T-helper 17 cell (primary cell): Measurements from ENCODE around the gene SLC4A1. TPM values are rescaled to one million over a fixed set of nuclear protein-coding genes. Genes with fewer than 3 reads are reported as not detected.
A peak's percentile ranks its signal among the peaks of the same experiment; 100 is the strongest.

Source experiments
- ATAC-seq: fragments of 150-1000 bp; cut with Tn5 transposase; 2 replicates; pipeline ENCODE4 v1.10.0; 2021; ENCODE audit warnings: mild to moderate bottlenecking, moderate library complexity
- DNase-seq, 3 donors: peaks; one replicate each; pipeline versions ENCODE4 v3.0.0 to v3.0.0-alpha.2; 2020 to 2021
- H3K9me3 ChIP-seq: one replicate; pipeline ENCODE4 v1.7.0; 2013; ENCODE audit warnings: low read length, mild to moderate bottlenecking; ENCODE audit not compliant: control insufficient read depth, poor library complexity, severe bottlenecking
- H3K27ac Mint-ChIP-seq: one replicate; pipeline ENCODE4 v1.8.0; 2022; ENCODE audit warnings: mild to moderate bottlenecking, moderate library complexity, mixed read lengths
- H3K27me3 Mint-ChIP-seq: one replicate; pipeline ENCODE4 v1.8.0; 2022; ENCODE audit warnings: mixed read lengths
- H3K36me3 Mint-ChIP-seq: one replicate; pipeline ENCODE4 v1.8.0; 2022; ENCODE audit warnings: low read depth, mixed read lengths
- H3K4me1 Mint-ChIP-seq: one replicate; pipeline ENCODE4 v1.8.0; 2022; ENCODE audit warnings: mild to moderate bottlenecking, mixed read lengths
- H3K4me3 Mint-ChIP-seq: one replicate; pipeline ENCODE4 v1.8.0; 2022; ENCODE audit warnings: mild to moderate bottlenecking, moderate library complexity, mixed read lengths
- total RNA-seq, 4 donors: library from RNA in 2 of 4; stranded (reverse) in 2 of 4; gene quantifications; one replicate each; pipeline ENCODE4 v1.2.3 and lab custom pipeline; 2022 to 2026

The SLC4A1 gene
- total RNA-seq, 2 donors from 2014 or later: not detected

- H3K27me3 Mint-ChIP-seq: no peaks in the 10 kb centered on the region
- DNase-seq (peak; percentile 46 to 67 (median 66)), ATAC-seq (peak; percentile 43)
- H3K4me3 Mint-ChIP-seq: peak within 1 kb of the TSS; percentile 99
- H3K4me1 Mint-ChIP-seq: peaks cover 42% of the 10 kb centered on the region
- H3K36me3 Mint-ChIP-seq: peaks cover 11% of the 10 kb centered on the region
- H3K27ac Mint-ChIP-seq: peak within 1 kb of the TSS; percentile 93
- H3K9me3 ChIP-seq: no peaks in the 10 kb centered on the region
These were observed 48.2 kb downstream of the SLC4A1 start, which contains the start of gene UBTF for GRCh38 chr17:44219616-44220212. Gene UBTF, minus strand, starts transcription at chr17:44219675. Its CDS starts 1,446 bp downstream, at chr17:44218229.

DNA sequence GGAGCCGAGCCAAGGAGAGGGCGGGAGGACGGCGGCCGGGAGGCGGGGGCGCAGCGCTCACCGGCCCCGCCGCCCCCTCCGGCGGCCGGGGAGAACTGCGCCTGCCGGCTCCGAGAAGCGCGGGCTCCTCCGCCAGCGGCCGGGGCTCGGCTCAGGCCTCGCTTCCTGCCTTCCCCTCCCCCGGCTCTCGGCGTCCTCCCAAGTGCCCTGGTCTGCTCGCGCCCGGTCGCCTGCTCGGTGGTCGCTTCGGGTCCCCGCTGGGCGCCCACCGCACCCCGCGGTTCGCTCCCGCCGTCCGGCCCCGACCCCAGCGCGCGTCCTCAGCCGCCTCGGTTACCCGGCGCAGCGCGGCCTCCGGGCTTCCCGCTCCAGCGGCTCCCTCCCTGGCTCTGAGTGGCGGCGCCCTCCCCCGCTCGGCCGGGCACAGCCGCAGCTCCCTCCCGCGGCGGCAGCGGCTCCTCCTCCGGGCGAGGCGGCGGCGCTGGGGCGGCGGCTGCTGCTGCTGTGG is 48.8 kb downstream of the SLC4A1 start:
- Mint-ChIP-seq H3K36me3 (peaks cover 13% of the 10 kb centered on the region), H3K4me1 (peaks cover 44% of the 10 kb centered on the region), H3K4me3 (peak overlapping the region; percentile 39), H3K27ac (no peak overlapping the region), H3K27me3 (no peaks in the 10 kb centered on the region)
- ATAC-seq (peak; percentile 59), DNase-seq (peak; percentile 65 to 67 (median 65))
- H3K9me3 ChIP-seq: no peaks in the 10 kb centered on the region

- H3K4me3 Mint-ChIP-seq: peak overlapping the region; percentile 90
- DNase-seq (peak; percentile 79 to 88 (median 87)), ATAC-seq (peak; percentile 61)
- peak overlapping the region; percentile 91 for H3K27ac Mint-ChIP-seq
- H3K36me3 Mint-ChIP-seq: peaks cover 18% of the 10 kb centered on the region
- no peaks in the 10 kb centered on the region for H3K9me3 ChIP-seq
- H3K4me1 Mint-ChIP-seq: peaks cover 50% of the 10 kb centered on the region
- H3K27me3 Mint-ChIP-seq: no peaks in the 10 kb centered on the region
These were observed 49.4 kb downstream of the SLC4A1 start for GRCh38 chr17:44218344-44219107.

GRCh38 chr17:44217738-44218343 is 50.1 kb downstream of the SLC4A1 start:
- DNase-seq (no peak), ATAC-seq (no peak)
- H3K36me3 Mint-ChIP-seq: peaks cover 18% of the 10 kb centered on the region
- no peaks in the 10 kb centered on the region for H3K9me3 ChIP-seq
- peaks cover 57% of the 10 kb centered on the region for H3K4me1 Mint-ChIP-seq
- peak overlapping the region; percentile 90 for H3K4me3 Mint-ChIP-seq
- H3K27me3 Mint-ChIP-seq: no peaks in the 10 kb centered on the region
- peak overlapping the region; percentile 91 for H3K27ac Mint-ChIP-seq

DNA sequence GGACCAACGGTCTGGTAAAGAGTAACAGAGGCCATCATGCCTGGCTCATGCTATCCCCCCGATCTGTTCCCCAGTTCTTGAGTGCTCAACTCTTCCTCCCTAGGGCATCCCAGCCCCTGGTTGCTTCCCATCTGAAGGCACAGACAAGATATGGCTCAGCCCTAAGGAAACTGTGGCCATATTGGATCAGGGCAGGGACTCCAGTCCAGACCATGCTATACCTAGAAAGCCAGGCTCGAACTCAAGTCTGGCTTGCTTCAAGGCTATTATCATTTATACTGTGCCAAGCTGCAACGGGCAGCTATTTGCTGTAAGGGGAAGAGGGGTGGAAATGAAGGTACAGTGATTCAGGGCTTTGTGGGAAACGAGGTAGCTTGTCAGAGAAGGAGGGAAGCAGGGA is 51.2 kb downstream of the SLC4A1 start:
- peaks cover 53% of the 10 kb centered on the region for H3K4me1 Mint-ChIP-seq
- DNase-seq: no peak
- peak overlapping the region; percentile 91 for H3K27ac Mint-ChIP-seq
- H3K27me3 Mint-ChIP-seq: no peaks in the 10 kb centered on the region
- ATAC-seq: no peak
- H3K4me3 Mint-ChIP-seq: peak overlapping the region; percentile 90
- peaks cover 18% of the 10 kb centered on the region for H3K36me3 Mint-ChIP-seq
- no peaks in the 10 kb centered on the region for H3K9me3 ChIP-seq

GRCh38 chr17:44216173-44216572 is 51.8 kb downstream of the SLC4A1 start:
- no peaks in the 10 kb centered on the region for H3K9me3 ChIP-seq
- peak overlapping the region; percentile 90 for H3K4me3 Mint-ChIP-seq
- no peak for ATAC-seq
- peaks cover 51% of the 10 kb centered on the region for H3K4me1 Mint-ChIP-seq
- peak overlapping the region; percentile 91 for H3K27ac Mint-ChIP-seq
- peaks cover 18% of the 10 kb centered on the region for H3K36me3 Mint-ChIP-seq
- no peak for DNase-seq
- no peaks in the 10 kb centered on the region for H3K27me3 Mint-ChIP-seq

DNA sequence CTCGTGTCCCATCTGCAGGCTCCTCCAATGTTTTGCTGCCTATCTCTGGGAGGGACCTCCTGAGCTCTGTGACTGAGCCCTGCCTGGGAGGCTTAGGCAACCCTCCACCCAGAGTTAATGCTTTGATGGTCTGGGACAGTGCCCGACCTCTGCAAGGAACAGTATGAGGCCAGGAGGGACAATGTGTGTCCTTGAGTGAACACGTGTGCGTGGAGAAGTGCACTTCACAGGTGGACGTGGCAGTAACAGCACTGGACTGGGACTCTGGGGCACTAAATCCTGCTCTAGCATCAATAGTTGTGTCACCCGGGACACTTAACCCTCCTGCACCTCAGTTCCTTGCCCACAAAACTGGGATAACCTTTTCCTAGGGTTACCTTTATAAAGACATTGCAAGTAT is 53.0 kb downstream of the SLC4A1 start:
- DNase-seq (no peak), ATAC-seq (no peak)
- Mint-ChIP-seq H3K27ac (peak overlapping the region; percentile 91), H3K36me3 (peaks cover 15% of the 10 kb centered on the region), H3K27me3 (no peaks in the 10 kb centered on the region), H3K4me3 (peak overlapping the region; percentile 57), H3K4me1 (peaks cover 55% of the 10 kb centered on the region)
- no peaks in the 10 kb centered on the region for H3K9me3 ChIP-seq

- Mint-ChIP-seq H3K27me3 (no peaks in the 10 kb centered on the region), H3K27ac (peak overlapping the region; percentile 91), H3K36me3 (peaks cover 15% of the 10 kb centered on the region), H3K4me1 (peaks cover 55% of the 10 kb centered on the region), H3K4me3 (peak overlapping the region; percentile 74)
- DNase-seq (no peak), ATAC-seq (no peak)
- H3K9me3 ChIP-seq: no peaks in the 10 kb centered on the region
These were observed 53.8 kb downstream of the SLC4A1 start for GRCh38 chr17:44214230-44214494.

DNA sequence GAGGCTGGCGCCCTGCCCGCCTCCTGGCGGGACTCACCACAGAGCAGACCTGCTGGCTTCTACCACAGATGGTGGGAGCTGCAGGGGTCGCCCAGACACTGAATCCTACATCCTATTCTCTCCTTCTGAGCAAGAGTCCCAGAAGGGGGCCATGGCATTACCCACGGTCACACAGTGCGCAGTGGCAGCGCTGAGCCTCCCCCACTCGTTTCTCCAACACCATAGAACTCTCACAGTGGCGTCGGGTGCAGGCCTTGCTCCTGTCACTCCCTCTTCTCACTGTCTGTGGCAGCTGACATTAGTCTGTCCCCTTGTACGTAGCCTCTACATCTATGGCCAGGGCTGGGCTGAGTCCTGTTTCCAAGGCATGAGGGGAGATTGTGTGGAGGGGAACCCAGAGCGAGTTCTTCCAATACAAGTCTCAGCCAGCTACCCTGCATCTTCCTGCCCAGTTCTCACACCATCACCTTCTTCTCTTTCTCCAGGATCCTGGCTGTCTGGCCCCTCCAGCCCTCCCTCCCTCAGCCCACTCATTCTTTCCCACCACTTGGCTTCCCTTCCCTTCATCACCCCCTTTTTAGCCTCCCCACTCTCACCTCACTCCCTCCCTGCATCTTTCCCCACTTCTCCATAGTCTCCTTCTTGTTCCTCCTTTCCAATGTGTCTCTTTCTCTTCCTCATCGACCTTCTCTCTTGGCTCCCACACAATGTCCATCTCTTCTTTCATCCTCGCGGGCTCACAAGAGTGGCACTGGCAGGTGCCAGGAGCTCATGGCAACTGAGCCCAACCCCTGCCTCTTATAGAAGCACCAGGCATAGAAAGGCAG is 54.3 kb downstream of the SLC4A1 start:
- DNase-seq: no peak
- peaks cover 55% of the 10 kb centered on the region for H3K4me1 Mint-ChIP-seq
- ATAC-seq: no peak
- peak overlapping the region; percentile 74 for H3K4me3 Mint-ChIP-seq
- peak overlapping the region; percentile 91 for H3K27ac Mint-ChIP-seq
- H3K9me3 ChIP-seq: no peaks in the 10 kb centered on the region
- H3K36me3 Mint-ChIP-seq: peaks cover 15% of the 10 kb centered on the region
- no peaks in the 10 kb centered on the region for H3K27me3 Mint-ChIP-seq

- Mint-ChIP-seq H3K27ac (peak overlapping the region; percentile 91), H3K36me3 (peaks cover 15% of the 10 kb centered on the region), H3K4me1 (peaks cover 58% of the 10 kb centered on the region), H3K27me3 (no peaks in the 10 kb centered on the region), H3K4me3 (no peak overlapping the region)
- DNase-seq (no peak), ATAC-seq (no peak)
- no peaks in the 10 kb centered on the region for H3K9me3 ChIP-seq
These were observed 55.2 kb downstream of the SLC4A1 start for GRCh38 chr17:44212507-44213402.

- Mint-ChIP-seq H3K36me3 (peaks cover 14% of the 10 kb centered on the region), H3K4me1 (peaks cover 48% of the 10 kb centered on the region), H3K4me3 (peak overlapping the region; percentile 5), H3K27me3 (no peaks in the 10 kb centered on the region), H3K27ac (no peak overlapping the region)
- ATAC-seq (no peak), DNase-seq (no peak)
- no peaks in the 10 kb centered on the region for H3K9me3 ChIP-seq
These were observed 56.4 kb downstream of the SLC4A1 start for GRCh38 chr17:44211281-44212265.
